A549 (cell line): ENCODE data around the gene ABHD8. TPM values are rescaled to one million over a fixed set of nuclear protein-coding genes. Genes with fewer than 3 reads are reported as not detected.

ENCODE experiments used
- ATAC-seq, 2 experiments: fragments of 200-7000 bp in 1 of 2; fragments of >200 bp in 1 of 2; cut with Nextera tagmentation in 1 of 2; cut with Tn5 transposase in 1 of 2; 3 replicates each; pipeline versions ENCODE4 v1.8.0 to v1.9.1; 2018 to 2020; ENCODE audit warnings: mild to moderate bottlenecking in 1 of 2, moderate library complexity in 1 of 2
- CTCF ChIA-PET: fragments of 300-600 bp; sonication (Branson Sonifier 250); formaldehyde crosslinking; extraction: SDS; loops from one replicate; lab custom pipeline; 2021; ENCODE audit warnings: antibody characterized with exemption, inconsistent platforms; lab: Yijun Ruan, JAX
- POLR2A ChIA-PET: fragments of 350-600 bp; formaldehyde crosslinking; extraction: SDS; loops from one replicate; lab custom pipeline; 2021; ENCODE audit warnings: antibody characterized with exemption, inconsistent platforms; lab: Yijun Ruan, JAX
- DNase-seq, 2 experiments: peaks; one replicate each; pipeline versions ENCODE4 v3.0.0 to v3.0.0-alpha.2; 2011 to 2016; ENCODE audit warnings: low read depth in 1 of 2, low spot score in 1 of 2
- FAIRE-seq: peaks from 2 replicates; lab custom pipeline; 2011; peaks lifted over from hg19 to GRCh38; lab: Jason Lieb, UNC
- H3K27ac ChIP-seq, 2 experiments: fragments of >200 bp; sonication (Bioruptor Twin); formaldehyde crosslinking; 3 replicates each; pipeline ENCODE4 v1.5.1; 2016 to 2017
- H3K4me1 ChIP-seq: fragments of >200 bp; sonication (Bioruptor Twin); formaldehyde crosslinking; 3 replicates; pipeline ENCODE4 v1.6.1; 2016
- H3K4me2 ChIP-seq: fragments of >200 bp; sonication (Bioruptor Twin); formaldehyde crosslinking; 3 replicates; pipeline ENCODE4 v1.6.1; 2016
- H3K4me3 ChIP-seq: fragments of >200 bp; sonication (Bioruptor Twin); formaldehyde crosslinking; 3 replicates; pipeline ENCODE4 v1.5.1; 2016
- H3K9me3 ChIP-seq: fragments of >200 bp; sonication (Bioruptor Twin); formaldehyde crosslinking; 3 replicates; pipeline ENCODE4 v1.6.1; 2016
- ATOH8 ChIP-seq: fragments of 250-450 bp; sonication (Bioruptor Pico); IDR thresholded peaks from 2 replicates; pipeline ENCODE4 v1.5.0; 2020; ENCODE audit warnings: low read depth, mild to moderate bottlenecking, moderate library complexity
- BHLHE40 ChIP-seq: IDR thresholded peaks from 2 replicates; pipeline ENCODE4 v1.6.1; 2012; ENCODE audit warnings: low read depth, low read length, inconsistent platforms
- CBX2 ChIP-seq: fragments of 200-600 bp; sonication (generic); IDR thresholded peaks from 2 replicates; pipeline ENCODE4 v1.6.1; 2016; ENCODE audit warnings: low read depth, mild to moderate bottlenecking, borderline replicate concordance
- CBX8 ChIP-seq: fragments of 200-600 bp; sonication (generic); IDR thresholded peaks from 2 replicates; pipeline ENCODE4 v1.6.1; 2016
- CHD2 ChIP-seq: fragments of 150-350 bp; IDR thresholded peaks from 2 replicates; pipeline ENCODE4 v1.6.1; 2014; ENCODE audit warnings: low read length; ENCODE audit not compliant: partially characterized antibody
- CTCF ChIP-seq: fragments of >200 bp; sonication (Bioruptor Twin); formaldehyde crosslinking; IDR thresholded peaks from 3 replicates; pipeline ENCODE4 v1.5.1; 2016
- EHMT2 ChIP-seq: fragments of 200-600 bp; sonication (generic); IDR thresholded peaks from 2 replicates; pipeline ENCODE4 v1.6.1; 2016; ENCODE audit warnings: antibody characterized with exemption, low read depth, mild to moderate bottlenecking, moderate library complexity
- ELK1 ChIP-seq: fragments of 150-350 bp; IDR thresholded peaks from 2 replicates; pipeline ENCODE4 v1.6.1; 2014; ENCODE audit warnings: low read depth, mild to moderate bottlenecking, low read length
- ESRRA ChIP-seq: fragments of 150-350 bp; IDR thresholded peaks from 2 replicates; pipeline ENCODE4 v1.6.1; 2014; ENCODE audit warnings: mild to moderate bottlenecking, low read length, borderline replicate concordance
- KDM5A ChIP-seq: fragments of 200-600 bp; sonication (generic); IDR thresholded peaks from 2 replicates; pipeline ENCODE4 v1.6.1; 2016; ENCODE audit warnings: antibody characterized with exemption, mild to moderate bottlenecking
- MAX ChIP-seq: IDR thresholded peaks from 2 replicates; pipeline ENCODE4 v1.6.1; 2012
- MYC ChIP-seq: IDR thresholded peaks from 2 replicates; pipeline ENCODE4 v1.6.1; 2012; ENCODE audit warnings: mild to moderate bottlenecking, inconsistent platforms, low read length, improper control_type of control experiment, borderline replicate concordance
- NPAS2 ChIP-seq: fragments of 250-450 bp; sonication (Bioruptor Pico); IDR thresholded peaks from 2 replicates; pipeline ENCODE4 v1.8.0; 2022; ENCODE audit warnings: mild to moderate bottlenecking, moderate library complexity, borderline replicate concordance
- POLR2A ChIP-seq: IDR thresholded peaks from 2 replicates; pipeline ENCODE4 v1.6.1; 2012; ENCODE audit warnings: mild to moderate bottlenecking, low read length
- POLR2AphosphoS2 ChIP-seq: conservative IDR thresholded peaks from 2 replicates; pipeline ENCODE4 v1.6.1; 2012; ENCODE audit warnings: low read length, improper control_type of control experiment, inconsistent platforms
- RARB ChIP-seq: fragments of 250-450 bp; sonication (Bioruptor Pico); IDR thresholded peaks from 2 replicates; pipeline ENCODE4 v1.8.0; 2021; ENCODE audit warnings: mild to moderate bottlenecking, moderate library complexity
- RCOR1 ChIP-seq: fragments of 150-350 bp; IDR thresholded peaks from 2 replicates; pipeline ENCODE4 v1.6.1; 2014; ENCODE audit warnings: antibody characterized with exemption, low read length, low read depth
- REST ChIP-seq: fragments of 200-600 bp; sonication (generic); IDR thresholded peaks from 2 replicates; pipeline ENCODE4 v1.6.1; 2016; ENCODE audit warnings: antibody characterized with exemption, mild to moderate bottlenecking, moderate library complexity
- RFX5 ChIP-seq: fragments of 450-650 bp; IDR thresholded peaks from 2 replicates; pipeline ENCODE4 v1.7.1; 2014; ENCODE audit warnings: antibody characterized with exemption, mild to moderate bottlenecking, moderate library complexity
- RNF2 ChIP-seq: fragments of 200-600 bp; sonication (generic); IDR thresholded peaks from 2 replicates; pipeline ENCODE4 v1.6.1; 2016; ENCODE audit warnings: low read depth, mild to moderate bottlenecking, antibody characterized with exemption, moderate library complexity, borderline replicate concordance
- SMC3 ChIP-seq: fragments of >200 bp; sonication (Bioruptor Twin); formaldehyde crosslinking; IDR thresholded peaks from 3 replicates; pipeline ENCODE4 v1.6.1; 2018; ENCODE audit warnings: inconsistent platforms
- TFCP2L1 ChIP-seq: fragments of 250-450 bp; sonication (Bioruptor Pico); IDR thresholded peaks from 2 replicates; pipeline ENCODE4 v1.5.0; 2021; ENCODE audit warnings: mild to moderate bottlenecking
- TP53 ChIP-seq: fragments of 250-450 bp; sonication (Bioruptor Pico); IDR thresholded peaks from 2 replicates; pipeline ENCODE4 v1.5.0; 2021; ENCODE audit warnings: mild to moderate bottlenecking, moderate library complexity
- ZNF302 ChIP-seq: fragments of 250-450 bp; sonication (Bioruptor Pico); IDR thresholded peaks from 2 replicates; pipeline ENCODE4 v1.9.0; 2021; ENCODE audit warnings: inconsistent platforms, mild to moderate bottlenecking, moderate library complexity
- WGBS: methylation state at CpG from one replicate; pipeline ENCODE4 v1.1.6; 2017; ENCODE audit errors: missing lambda C conversion rate; 5-methylcytosine and 5-hydroxymethylcytosine counted together
- polyA plus RNA-seq, 4 experiments: library from polyadenylated mRNA; depleted of rRNA in 3 of 4; stranded (reverse); fragments of >200 nt; fragmentation: RNase III in 1 of 4; extraction: RNeasy Plus Mini Kit Qiagen cat#74134 plus additional on column Dnase treatment in 1 of 4; gene quantifications; 2 replicates in 3 of 4; 3 replicates in 1 of 4; pipeline ENCODE4 v1.2.3, GENCODE V29; 2011 to 2017

The ABHD8 gene
- polyA plus RNA-seq, 2 of the 4 experiments (the other 2 are of a cell fraction), result 2.3 to 4.2 TPM

- ChIA-PET POLR2A (no interaction called here), CTCF (no interaction called here)
- Histone ChIP-seq H3K27ac (no peak overlapping the region), H3K4me1 (no peaks in the 10 kb centered on the region), H3K4me2 (no peak overlapping the region), H3K9me3 (no peaks in the 10 kb centered on the region), H3K4me3 (no peak overlapping the region)
- no peak for ATAC-seq
- TF ChIP-seq NPAS2 (no peak), POLR2A (no peak), CBX8 (no peak), TP53 (CRISPR knock-in tag) (no peak), RARB (no peak), ATOH8 (CRISPR knock-in tag) (no peak), ESRRA (no peak), EHMT2 (no peak), TFCP2L1 (CRISPR knock-in tag) (no peak), MYC (no peak), MAX (no peak), REST (no peak), SMC3 (no peak), CHD2 (no peak), ZNF302 (CRISPR knock-in tag) (no peak)
- no peak for FAIRE-seq
- 80% methylated on average over 6 of the region's 7 CpGs for WGBS
- no peak for DNase-seq
Observed at GRCh38 chr19:17323964-17324332, 20.7 kb upstream of the ABHD8 start.

- POLR2A ChIA-PET, result no interaction called here
- Histone ChIP-seq H3K4me2 (no peak overlapping the region), H3K4me1 (no peaks in the 10 kb centered on the region), H3K4me3 (no peak overlapping the region), H3K9me3 (no peaks in the 10 kb centered on the region), H3K27ac (no peak overlapping the region)
- WGBS, result 87% methylated on average over 11 of the region's 56 CpGs
- no peak for ATAC-seq
- CTCF ChIA-PET, result no interaction called here
- DNase-seq, result no peak
- no peak for FAIRE-seq
- no peak for TF ChIP-seq EHMT2
- no peak for TF ChIP-seq CHD2
- TF ChIP-seq BHLHE40, result no peak
- TF ChIP-seq CTCF, result no peak
- no peak for TF ChIP-seq CBX2
- TF ChIP-seq RNF2, result no peak
- TF ChIP-seq ATOH8 (CRISPR knock-in tag), result no peak
- TF ChIP-seq POLR2AphosphoS2, result no peak
- no peak for TF ChIP-seq RFX5
- no peak for TF ChIP-seq RCOR1
- TF ChIP-seq TFCP2L1 (CRISPR knock-in tag), result no peak
- no peak for TF ChIP-seq KDM5A
- TF ChIP-seq POLR2A, result no peak
- TF ChIP-seq ELK1, result no peak
Observed at GRCh38 chr19:17323300-17323963, 20.2 kb upstream of the ABHD8 start.
